Activated effector memory CD4-positive, alpha-beta T cell treated with anti-CD3 and anti-CD28 coated beads, Interleukin-2, amount 50 U/mL, for 16 hours (primary cell): ENCODE data around the gene EEFSEC.

Source experiments
- DNase-seq: peaks from one replicate; pipeline ENCODE4 v3.0.0-alpha.2; 2020

EEFSEC gene

DNA sequence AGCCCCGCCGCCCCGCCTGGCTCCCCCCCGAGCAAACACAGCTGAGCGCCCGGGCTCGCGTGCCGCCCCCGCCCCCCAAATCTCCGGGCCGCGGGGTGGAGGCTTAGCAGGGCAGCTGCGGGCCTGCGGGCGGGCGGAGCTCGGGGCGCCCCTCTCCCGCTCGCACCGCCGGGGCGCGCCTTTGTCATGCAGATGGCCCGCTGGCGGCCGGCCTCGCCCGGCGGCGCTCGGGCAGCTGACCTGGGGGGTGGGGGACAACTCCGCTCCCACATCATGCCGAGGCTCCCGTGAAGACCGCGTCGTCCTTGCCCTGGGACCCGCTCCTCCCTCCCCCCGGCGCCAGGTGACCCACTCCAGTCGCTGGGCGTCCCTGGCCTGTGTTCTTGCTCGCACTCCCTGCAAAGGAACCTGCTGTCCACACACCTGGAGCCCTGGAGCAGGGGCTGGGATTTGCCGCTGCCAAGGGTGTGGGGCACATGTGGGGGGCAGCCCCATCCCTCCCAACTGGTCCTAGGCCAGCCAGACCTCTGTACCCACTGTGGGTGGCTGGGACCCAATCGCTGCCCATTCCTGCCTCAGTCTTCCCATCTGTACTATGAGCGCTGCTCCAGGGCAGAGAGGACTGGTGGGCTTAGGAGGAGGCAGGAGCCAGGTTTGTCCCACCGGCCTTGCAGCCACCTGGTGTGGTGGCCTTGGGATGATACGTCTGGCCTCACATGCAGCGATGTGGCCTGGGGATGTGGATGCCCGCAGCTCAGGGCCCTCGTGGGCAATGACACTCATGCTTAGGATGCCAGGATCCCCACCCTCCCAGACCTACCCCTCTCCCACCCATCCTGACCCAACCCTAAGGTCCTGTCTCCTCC, 279.9 kb downstream of the EEFSEC start:
- no peak for DNase-seq

DNA sequence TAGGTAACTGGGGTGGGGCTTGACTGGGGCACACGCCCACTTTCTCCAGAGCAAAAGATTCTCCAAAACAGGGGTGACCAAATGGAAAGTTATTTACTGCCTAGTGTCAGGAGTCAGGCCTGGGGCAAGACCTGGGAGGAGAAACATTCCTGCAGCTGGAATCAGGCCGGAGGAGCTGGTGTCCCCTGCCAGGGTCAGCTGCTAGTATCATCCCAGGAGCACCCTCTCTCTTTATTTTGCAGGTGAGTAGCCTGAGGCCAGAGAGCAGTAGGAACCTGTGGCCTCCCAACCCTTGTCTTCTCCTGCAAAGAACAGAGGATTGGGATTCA, 280.5 kb downstream of the EEFSEC start:
- DNase-seq: no peak

DNA sequence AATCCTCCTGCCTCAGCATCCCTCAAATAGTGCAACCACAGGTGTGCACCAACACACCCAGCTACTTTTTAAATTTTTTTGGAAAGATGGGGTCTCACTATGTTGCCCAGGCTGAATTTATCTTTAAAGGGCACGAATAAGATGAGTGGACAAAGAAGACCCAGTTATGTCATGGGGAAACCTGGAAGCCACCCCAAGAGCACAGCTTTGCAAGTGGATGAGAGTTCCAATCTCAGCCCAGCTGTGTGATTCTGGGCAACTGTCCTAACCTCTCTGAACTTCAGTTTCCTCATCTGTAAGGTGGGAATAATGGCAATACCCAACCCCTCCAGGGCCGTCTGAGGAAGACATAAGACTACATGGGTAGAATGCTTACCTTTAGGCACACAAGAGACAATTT, 281.2 kb downstream of the EEFSEC start:
- no peak for DNase-seq

- DNase-seq: no peak
Observed at GRCh38 chr3:128435058-128435457, 281.8 kb downstream of the EEFSEC start.

DNA sequence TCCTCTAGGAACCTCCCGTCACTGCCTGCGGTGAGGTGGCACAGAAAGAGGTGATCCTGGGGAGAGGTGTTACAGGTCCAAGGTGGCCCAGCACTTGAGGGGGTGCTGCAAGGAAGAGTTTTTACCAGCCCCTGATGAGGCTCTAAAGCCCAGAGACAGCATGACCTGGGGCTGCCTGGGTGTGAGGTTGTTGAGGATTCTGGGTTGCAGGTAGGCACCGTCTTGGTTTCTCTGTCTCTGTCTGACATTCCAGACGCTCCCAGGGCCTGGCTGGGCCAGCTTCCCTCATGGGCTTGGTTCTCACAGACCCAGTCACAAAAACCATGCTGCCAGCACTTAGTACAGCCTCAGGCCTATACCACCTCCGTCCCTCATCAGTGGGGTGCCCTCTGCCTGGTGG, 282.3 kb downstream of the EEFSEC start:
- no peak for DNase-seq

GRCh38 chr3:128436214-128436613, 282.9 kb downstream of the EEFSEC start:
- no peak for DNase-seq

DNA sequence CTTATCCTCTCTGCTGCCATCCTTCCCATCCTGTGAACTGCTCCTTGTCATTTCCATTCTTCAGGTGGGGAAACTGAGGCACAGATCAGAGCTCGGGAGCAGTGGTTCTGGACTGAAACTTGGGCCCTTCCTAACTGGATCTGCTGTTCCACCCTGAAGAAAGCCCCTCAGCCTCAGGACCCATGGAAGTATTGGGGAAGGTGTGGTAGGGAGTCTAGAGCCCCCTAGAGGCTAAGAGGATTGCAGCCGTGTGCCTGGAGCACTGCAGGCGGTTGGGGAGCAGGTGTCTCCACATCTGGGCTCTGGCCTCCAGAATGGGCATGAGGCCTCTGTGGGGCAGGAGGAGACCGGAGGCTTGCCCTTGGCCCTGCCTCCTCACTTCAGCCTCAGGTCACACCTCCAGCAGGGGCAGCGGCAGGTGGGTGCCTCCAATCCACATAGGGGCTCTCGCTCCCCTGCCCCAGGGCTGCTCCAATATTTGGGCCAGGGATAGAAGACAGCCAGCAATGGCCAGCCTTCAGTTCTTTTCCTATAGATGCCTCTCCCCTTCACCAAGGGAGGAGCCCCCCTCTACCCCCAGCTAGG, 285.3 kb downstream of the EEFSEC start:
- no peak for DNase-seq

DNA sequence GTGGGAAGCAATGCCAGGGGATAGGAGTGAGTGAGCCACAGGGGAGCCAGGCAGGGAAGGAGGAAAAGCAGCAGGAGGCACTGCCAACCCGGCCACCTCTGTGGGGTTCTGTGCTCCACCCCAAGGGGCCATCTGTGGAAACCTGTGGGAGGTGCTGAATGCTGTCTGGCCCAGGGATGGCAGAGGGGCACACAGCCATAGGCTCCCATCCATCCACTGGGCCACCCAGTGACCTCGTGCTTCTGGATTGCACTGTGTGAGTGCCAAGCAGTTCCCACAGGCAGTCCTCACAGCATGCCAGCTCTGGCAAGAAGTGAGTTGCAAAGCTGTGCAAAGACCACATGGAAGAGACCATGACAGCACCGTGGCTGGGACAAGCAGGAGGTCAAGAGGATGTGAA, 285.9 kb downstream of the EEFSEC start:
- no peak for DNase-seq

GRCh38 chr3:128442070-128442469, 288.8 kb downstream of the EEFSEC start:
- no peak for DNase-seq

GRCh38 chr3:128442949-128443348, 289.7 kb downstream of the EEFSEC start:
- DNase-seq: no peak

DNA sequence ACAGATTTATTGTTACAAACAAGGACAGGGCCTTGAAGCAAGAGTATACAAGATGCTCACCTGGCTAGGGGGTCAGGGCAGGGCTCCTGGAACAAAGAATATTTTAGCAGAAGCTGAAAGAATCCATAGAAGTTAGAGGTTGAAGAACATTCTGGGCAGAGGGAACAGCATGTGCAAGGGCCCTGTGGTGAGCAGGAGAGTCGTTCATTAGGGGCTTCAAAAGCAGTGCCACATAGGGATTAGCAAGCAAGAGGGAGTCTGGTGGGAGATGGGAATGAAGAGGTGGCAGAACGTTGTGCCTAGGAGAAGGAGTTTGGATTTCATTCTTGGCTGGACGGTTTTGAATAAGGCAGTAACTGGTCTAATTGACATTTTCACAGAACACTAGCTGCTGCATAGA, 290.5 kb downstream of the EEFSEC start:
- no peak for DNase-seq

- DNase-seq: no peak
Observed at GRCh38 chr3:128445357-128445756, 292.1 kb downstream of the EEFSEC start.

GRCh38 chr3:128446821-128447220, 293.5 kb downstream of the EEFSEC start:
- DNase-seq: no peak

GRCh38 chr3:128447561-128448013, 294.3 kb downstream of the EEFSEC start:
- DNase-seq: peak; percentile 71

- no peak for DNase-seq
Observed at GRCh38 chr3:128448491-128448890, 295.2 kb downstream of the EEFSEC start.

DNA sequence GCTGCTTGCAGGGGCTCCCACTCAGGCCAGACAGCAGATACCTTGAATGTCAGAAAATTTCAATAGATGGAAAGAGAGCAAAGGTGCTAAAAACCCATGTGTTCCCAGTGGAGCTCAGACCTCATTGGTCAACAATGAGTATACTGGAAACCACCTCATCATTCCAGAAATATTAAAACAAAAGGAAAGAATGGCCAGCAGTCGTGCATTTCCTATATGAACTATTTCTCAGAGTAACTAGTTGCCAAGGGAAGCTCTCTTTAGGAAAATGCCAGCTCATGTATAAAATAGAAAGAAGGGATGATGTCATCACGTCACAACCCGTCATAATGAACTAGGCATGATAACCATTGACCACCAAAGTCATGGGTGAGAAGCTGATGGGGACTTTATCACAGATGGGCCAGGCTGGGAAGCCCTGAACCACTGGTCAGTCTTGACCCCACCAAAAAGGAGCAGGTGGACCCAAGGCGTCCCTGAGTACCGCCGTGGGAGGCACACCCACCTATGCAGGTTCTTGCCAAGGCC, 295.9 kb downstream of the EEFSEC start:
- DNase-seq: no peak

GRCh38 chr3:128452120-128452519, 298.8 kb downstream of the EEFSEC start:
- no peak for DNase-seq

GRCh38 chr3:128452678-128453275, 299.5 kb downstream of the EEFSEC start:
- DNase-seq: no peak

DNA sequence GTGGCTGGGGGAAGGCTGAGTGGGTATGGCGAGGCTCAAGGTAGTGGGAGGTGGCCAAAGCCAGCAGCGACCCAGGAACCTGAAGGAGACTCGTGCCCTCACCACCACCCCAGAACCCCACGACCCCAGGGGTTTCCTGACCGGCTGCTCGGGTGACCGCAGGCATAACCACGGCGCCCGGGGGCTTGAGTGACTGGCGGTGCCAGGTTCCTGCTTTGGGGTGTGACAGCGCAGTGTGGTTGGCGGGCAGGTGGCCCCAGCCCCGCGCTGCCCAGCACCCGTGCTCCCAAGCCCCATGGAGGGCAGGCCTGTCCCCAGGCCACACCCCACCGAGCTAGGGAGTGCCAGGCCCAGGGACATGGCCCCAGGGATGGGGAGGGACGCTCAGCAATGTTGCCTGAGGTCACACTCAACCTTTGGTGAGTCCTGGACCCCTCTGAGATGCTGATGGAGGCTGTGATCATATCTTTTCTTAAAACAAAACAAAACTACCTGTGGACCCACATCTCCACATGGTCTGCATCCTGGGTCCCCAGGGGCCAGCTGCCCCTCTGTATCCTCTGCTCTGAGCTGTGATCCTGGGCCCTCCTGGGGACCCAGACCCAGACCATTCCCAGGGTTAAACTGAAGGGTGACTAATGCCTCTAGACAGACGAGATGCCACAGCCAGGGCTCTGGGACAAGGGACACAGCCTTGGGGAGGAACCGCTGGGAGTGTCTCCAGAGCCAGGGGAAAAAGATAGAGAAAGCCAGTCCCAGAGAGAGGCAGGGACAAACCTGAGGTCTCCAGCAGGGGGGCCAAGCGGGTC, 300.4 kb downstream of the EEFSEC start:
- DNase-seq: no peak

DNA sequence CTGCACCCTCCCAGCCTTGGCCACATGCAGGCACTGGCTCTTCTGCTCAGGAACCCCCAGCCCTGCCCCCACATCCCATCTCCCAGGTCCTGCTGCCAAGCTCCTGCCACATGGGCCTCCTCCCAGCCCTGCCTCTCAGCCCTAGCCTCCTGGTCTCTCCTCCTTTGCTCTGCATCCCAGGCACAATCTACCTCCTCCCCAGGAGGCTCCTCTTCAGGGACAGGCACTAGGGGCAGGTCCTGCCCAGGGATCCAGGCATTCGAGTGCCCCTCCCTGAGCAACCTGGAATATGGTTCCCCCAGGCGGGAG, 301.0 kb downstream of the EEFSEC start:
- DNase-seq: no peak

DNA sequence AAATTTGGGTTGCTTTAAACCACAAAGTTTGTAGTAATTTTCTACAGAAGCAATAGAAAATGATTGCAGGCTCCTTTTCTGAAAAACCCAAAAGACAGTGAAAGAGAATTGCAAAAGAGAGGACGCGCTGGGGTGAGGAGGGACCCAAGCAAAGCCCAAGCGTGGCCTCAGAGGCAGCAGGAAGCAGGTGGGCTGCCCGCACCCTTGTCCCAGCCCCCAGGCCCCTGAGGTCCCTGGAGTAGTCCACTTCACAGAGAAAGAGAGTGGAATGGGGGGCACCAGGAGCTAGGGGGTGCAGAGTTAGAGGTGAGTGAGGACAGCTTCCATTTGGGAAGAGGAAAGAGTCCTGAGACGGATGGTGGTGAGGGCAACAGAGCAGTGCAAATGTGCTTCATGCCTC, 301.8 kb downstream of the EEFSEC start:
- DNase-seq: no peak

GRCh38 chr3:128455786-128456748, 302.8 kb downstream of the EEFSEC start:
- no peak for DNase-seq
